ENCODE measurements around the gene ZCCHC24.
"Not testable (repeated sequence)": the region's sequence is repeated elsewhere in the genome, so short reads cannot be mapped to it uniquely, and the experiment has no call there.

The ZCCHC24 gene

DNA sequence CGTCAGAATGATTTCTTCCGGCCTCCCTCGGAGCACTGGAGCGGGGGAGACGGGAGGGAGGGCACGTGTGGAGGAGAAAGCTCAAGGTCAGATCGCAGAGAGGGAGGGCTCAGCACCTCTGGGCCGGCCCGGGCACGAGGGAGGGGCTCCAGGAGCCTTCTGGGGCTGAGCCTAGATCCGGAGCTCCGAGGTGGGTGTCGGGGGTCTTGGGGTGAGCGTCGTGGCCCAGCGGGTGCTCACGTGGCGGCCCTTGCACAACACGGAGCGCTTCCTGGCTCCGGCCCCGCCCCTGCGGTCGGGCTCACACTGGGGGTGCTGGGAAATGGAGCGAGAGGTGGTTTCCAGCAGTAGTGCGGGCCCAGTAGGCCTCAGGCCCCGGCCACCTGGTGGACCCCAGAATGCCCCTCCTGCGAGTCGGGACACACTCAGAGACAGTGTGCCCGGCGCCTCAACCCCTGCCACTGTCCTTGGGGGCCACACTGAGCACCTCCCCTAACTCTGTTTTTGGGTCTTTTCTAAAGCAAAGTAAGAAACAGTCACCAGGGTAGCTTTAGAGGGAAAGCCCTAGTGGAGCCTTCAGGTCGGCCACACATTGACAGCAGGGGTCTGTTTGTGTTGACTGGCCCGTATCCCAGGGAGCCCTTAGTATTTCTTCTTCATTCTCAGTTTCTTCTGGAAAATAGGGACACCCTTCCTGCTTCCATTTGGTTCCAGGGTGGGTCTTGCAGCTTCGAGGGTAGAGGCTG, 97.4 kb downstream of the ZCCHC24 start:
- DNase-seq (ENCODE audit: low read depth in 4 of 4, low spot score in 1 of 4) = peak; percentile 41 to 78 (median 52)

DNA sequence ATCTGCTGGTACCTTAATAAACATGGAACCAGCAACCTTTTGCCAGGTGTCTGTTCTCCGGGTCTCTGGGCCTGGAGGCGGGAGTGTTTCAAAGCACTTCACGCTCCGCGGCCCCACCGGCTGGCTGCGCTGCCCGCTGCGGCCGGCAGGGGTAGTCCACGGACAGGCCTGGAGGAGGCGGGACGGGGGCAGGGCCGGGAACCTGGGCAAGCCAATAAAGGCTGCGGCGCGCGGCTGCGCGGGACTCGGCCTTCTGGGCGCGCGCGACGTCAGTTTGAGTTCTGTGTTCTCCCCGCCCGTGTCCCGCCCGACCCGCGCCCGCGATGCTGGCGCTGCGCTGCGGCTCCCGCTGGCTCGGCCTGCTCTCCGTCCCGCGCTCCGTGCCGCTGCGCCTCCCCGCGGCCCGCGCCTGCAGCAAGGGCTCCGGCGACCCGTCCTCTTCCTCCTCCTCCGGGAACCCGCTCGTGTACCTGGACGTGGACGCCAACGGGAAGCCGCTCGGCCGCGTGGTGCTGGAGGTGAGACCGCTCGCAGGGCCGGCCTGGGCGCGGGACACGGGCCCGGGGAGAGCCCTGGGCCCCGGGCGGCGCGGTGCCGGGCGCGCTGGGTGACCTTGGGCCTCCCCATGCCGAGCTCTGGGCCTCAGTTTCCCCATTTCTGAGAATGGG, 98.1 kb downstream of the ZCCHC24 start, which contains the start of gene PPIF:
TSS of gene PPIF (plus strand) at position 244 of the 668 bp plus-strand sequence. CDS start at position 324, 80 bp downstream.
- DNase-seq (ENCODE audit: low read depth in 4 of 4, low spot score in 1 of 4) = peak; percentile 89 to 96 (median 90)

DNA sequence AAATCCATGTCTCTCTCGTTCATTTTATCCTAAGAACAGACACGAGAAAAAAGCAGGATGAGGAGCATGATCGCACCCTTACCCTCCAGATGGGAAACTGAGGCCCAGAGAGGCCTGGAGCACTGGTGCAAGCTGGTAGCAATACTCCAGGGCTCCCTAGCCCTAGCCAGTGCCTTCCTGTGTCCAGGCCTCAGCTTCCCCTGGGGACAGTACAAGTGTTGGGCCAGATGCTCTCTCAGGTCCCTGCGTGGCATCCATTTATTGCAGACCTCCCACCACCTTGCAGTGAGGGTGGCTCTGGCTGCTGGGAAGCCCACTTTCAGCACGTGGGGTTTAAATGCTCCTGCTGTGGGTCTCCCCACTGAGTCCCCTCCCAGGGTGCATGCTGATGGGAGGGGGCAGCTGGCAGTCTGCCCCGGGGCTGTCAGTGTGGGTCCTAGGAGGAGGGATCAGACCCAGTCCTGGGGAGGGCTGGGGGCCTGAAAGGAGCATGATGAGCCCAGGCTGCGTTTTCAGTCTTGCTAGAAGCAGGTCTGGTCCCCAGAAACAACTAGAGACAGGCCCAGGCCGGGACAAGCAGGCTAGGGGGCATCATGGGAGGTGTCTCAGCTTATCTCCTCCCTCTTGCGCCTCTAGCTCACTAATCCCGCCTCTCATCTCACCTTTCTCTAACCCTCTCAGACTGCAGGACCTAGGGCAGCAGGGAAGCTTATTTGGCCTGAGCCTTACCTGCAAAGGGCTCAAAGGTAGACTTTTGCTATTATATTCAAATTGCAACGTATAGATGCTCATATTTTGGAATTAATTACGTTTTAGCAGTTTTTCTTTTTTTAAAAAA, 98.8 kb downstream of the ZCCHC24 start:
- no peak for DNase-seq (ENCODE audit: low read depth in 4 of 4, low spot score in 1 of 4)

DNA sequence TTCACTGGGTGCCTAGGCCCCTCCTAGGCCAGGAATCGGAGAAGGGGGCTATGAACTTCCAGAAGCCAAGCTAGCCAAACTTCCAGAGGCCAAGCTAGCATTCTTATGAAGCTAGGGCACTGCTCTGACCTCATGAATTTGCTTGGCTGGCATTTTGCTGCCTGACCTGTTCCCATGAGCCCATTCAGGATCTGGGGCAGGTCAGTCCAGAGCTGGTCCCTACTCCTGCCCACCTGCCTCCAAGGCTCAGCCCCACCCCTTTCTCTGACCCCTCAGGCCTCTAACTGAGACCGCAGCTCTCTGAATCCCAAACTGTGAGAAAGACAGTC, 99.4 kb downstream of the ZCCHC24 start:
- no peak for DNase-seq (ENCODE audit: low read depth in 4 of 4, low spot score in 1 of 4)

DNA sequence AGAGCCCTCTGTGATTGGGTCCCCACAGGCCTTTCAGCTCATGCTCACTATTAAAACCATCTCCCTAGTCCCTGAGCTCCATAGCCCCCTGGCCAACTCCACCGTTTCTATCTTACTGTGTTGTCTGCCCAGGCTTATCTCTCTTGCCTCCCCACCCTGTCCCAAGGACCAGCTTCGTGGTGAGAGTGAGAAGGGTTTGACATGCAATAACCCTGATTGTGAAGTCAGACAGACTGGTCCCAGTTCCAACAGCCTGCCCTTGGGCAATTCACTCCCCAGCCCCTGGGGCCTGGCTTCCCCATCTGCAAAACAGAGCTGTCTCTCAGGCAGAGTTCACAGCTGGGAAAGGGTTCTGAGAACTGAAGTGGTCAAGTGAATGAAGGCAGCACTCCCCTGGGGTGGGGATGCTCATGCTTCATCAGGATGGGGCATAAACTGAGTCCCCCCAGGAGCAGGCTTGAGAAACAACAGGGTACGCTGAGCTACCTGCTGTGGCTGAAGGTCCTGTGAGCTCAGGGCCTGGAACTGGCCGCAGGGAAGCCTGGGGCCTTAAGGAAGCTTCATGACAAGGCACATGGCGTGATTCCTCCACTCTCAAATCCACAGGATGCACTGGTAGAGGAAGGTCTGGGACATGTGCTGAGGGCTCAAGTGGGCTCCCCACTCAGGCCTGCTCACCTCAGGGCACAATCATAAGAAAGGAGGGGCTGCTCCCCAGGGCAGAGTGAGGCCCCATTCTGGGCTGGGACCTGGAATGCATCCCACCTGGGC, 100.0 kb downstream of the ZCCHC24 start:
- no peak for DNase-seq (ENCODE audit: low read depth in 4 of 4, low spot score in 1 of 4)

DNA sequence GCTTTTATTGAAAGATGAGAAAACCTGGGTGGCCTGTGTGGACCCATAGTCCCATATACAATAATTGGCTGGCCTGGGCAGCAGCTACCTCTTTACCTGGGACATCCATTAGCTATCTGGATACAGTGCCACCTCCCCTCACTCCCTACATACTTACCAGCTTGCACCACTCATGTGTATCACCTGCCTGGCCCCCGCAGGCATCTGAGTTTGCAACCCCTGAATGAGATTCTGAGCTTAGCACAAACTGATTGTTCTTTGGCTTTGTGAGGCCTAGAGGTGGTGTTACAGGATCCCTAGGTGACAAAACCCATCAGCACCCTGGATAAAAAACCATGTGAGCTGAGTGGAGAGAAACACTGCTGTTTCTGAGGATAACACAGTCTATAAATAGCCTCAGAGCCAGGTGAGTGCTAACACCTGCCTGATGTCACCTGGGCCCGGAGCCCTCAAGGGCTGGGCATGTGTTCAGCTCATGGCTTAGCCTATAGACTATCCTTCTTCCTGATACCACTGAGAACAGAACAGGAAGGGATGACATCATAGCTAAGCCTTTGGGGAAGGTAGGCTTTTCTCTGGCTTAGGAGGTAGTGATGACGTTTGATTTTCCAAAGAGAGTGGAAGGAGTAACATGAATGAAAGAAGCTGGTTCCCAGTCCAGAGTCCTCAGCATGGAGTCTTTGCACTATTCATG, 100.8 kb downstream of the ZCCHC24 start:
- no peak for DNase-seq (ENCODE audit: low read depth in 4 of 4, low spot score in 1 of 4)

DNA sequence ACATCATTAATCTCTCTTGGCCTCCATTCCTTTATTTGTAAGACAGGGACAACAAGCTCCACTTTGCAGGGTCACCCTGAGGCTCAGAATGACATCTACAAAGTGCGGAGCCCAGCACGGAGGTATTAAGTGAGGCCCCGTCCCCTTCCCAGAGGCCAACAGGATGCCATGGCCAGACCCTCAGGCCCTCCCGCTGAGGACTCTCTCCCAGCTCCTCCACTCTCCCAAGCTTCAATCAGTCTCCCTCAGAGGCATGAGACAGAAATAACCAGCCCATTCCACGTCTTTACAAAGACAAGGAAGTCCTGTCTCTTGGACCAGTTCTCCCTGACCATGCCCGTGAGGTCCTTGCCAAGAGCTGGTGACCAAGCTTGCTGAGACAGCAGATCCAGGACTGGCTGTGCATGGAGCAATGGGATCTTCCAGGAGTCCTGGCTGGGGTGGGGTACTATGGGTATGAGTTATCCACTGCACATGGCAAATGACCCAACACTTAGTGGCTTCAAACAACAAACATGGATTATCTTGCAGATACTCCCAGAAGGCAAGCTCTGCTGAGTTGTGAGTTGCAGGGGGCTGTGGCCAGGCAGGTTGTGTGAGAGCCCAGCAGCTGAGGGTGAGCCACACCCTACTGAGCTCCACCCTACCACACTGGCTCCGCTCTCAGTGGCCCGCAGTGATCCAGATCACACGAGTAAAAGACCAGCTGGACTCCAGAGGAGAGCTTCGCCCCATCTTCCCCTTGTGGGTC, 102.4 kb downstream of the ZCCHC24 start:
- DNase-seq (ENCODE audit: low read depth in 4 of 4, low spot score in 1 of 4) = no peak

DNA sequence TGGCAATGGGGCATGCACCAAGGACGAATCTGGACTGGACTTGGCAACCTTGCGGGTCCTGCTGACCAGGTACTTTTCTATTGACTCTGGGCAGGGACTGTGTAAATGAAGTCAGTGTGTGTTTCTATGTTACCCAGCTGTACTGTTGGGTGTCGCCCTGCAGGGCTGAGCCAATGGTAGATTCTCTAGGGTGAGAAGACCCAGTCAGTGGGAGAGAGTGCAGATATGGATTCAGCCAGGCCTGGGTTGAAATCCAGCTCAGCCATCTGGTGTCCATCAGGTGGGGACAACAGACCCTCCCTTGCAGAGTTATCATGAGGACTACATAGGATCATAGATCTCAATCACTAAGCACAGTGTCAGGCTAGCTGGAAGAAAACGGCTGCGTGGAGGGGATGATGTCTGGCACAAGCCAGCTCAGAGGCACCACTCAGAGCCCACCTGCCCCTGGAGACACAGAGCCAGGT, 103.1 kb downstream of the ZCCHC24 start:
- DNase-seq (ENCODE audit: low read depth in 4 of 4, low spot score in 1 of 4) = no peak

DNA sequence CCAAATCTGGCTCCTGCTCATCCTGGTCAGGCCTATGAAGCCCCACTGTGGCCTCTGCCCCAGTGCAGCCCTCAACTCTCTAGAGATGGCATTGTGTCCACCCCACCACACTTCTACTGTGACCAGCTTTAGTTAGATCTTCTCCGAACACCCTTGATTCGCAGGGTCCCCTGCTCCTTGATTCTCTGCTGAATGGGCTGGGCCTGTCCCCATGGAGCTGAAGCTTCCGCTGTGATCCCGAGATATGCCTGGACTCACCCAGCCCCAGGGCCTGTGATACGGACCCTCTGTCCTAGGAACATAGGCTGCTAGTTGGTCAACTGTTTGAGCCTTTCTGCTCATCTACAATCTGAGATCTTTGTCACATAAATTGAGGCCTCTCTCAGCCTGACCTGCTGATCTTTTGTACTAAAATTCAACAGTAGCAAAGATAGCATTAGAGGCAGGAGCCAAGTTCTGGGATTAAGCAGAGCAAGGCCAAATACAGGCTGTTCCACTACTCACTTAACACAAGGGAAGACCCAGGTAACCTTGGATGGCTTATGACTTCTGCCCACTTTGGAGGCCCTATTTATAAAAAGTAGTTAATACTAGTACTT, 104.7 kb downstream of the ZCCHC24 start:
- DNase-seq (ENCODE audit: low read depth in 4 of 4, low spot score in 1 of 4) = no peak

DNA sequence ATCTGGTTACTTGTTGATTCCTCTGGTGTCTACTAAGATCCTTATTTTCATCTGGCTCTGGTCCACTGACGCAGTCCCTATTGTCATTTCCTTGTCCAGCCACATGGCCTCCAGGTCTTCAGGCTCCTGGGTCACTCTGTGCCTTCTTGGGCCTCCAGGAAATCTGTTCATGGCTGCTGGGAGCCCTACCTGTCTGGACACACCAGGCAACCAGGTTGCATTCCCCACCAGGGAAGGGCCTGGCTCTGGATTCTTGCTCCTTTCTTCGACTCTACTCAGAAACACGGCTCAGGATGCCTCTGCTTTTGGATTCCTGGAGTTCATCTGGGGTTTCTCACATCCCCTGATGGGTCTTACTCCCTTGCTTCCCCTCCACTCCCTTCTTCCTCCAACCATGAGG, 106.2 kb downstream of the ZCCHC24 start:
- DNase-seq (ENCODE audit: low read depth in 4 of 4, low spot score in 1 of 4) = no peak

DNA sequence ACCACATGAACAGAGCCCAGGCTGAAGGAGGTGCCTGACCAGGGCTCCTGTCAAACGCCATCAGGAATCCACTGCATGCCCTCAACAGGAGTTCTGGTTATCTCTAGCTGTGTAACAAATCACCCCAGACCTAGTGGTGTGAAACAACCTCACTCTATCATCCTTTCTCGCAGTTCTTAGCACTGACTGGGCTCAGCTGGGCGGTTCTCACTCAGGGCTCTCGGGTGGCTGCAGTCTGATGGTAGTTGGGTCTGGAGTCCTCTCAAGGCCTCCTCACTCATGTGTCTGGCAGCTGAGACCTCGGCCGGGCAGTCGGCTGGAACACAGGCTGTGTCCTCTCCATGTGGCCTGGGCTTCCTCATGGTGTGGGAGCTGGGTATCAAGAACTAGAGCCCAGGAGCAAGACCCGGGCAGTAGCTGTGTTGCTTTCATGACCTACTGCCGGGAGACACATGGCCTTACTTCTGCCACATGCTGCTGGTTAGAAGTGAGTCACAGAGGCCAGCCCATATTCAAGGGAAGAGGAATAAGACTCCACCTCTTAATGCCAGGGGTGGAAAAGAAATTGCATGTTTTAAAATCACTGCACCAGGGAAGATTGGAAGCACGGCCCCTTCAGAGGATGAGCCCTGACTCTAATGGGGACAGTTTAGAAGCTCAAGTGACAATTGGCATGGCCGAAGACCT, 107.5 kb downstream of the ZCCHC24 start:
- DNase-seq (ENCODE audit: low read depth in 4 of 4, low spot score in 1 of 4) = not testable (repeated sequence)

DNA sequence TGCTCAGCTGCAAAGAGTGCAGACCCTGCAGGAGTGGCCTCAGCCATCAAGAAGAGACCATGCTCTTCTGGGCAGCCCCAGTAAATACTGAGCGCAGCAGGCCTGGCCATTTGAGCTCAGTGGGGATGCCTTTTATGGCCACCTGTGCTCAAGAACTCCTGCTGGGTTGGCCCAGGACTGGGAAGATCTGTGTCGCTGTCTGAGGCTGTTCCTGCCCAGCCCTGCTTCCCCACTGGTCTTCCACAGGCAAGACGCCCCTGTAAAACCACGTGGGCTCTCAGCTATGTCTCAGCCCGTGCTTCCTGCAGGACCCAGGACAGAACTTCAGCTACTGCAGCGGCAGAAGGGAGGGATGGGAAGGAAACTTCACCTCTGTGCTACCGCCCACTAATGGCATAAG, 108.7 kb downstream of the ZCCHC24 start:
- DNase-seq (ENCODE audit: low read depth in 4 of 4, low spot score in 1 of 4) = no peak

DNA sequence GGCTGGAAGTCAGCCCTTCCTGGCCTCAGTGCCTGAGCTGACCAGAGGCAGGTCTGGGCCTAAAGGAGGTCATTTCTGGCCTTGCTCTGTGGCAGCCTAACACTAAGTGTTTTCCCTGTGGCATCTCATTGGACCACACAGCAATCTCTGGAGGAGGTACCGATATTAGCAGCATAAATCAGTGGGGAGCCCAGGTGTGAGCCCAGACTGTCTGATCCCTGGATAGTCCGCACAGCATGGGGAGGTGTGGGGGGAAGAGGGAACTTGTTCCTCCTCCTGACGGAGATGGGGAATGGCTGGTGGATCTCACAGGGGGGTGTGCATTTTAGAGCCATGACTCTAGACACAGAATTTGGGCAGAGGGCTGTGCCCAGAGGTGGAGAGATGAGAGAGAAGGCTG, 109.1 kb downstream of the ZCCHC24 start:
- DNase-seq (ENCODE audit: low read depth in 4 of 4, low spot score in 1 of 4) = no peak

DNA sequence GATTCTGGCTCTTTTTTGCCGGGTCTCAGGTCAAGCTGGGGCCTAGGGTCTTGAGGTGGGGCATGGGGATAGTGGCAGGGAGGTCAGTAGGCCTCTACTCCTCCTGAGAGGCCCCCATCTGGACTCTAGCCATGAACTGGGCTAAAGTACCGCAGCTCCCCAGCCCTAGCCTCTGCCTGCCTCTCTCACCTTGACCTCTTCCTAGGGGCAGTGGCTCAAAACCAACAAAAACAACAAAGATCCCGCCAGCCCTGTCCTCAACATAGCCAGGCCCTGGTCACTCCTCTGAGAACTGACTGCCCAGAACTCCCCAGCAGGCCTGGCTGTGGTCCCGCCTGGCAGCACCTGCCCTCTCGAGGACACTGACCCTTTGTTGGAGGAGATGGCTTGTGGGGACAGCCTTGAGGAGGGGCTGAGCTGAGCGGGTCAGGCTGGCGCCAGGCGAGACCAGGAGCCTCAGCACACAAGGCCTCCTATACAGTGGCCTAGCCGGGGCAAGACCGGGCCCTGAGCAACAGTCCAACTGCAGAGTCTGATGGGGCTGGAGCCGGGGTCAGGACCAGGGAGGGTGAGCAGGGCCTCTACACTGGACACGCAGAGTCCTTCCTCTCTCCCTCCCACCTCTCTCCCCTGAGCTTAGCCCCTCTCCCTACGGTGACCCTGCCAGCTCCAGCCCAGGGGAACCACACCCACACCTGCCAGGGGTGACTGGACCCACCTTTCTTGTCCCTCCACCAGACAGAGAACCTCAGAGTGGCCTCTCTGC, 109.8 kb downstream of the ZCCHC24 start:
- no peak for DNase-seq (ENCODE audit: low read depth in 4 of 4, low spot score in 1 of 4)

DNA sequence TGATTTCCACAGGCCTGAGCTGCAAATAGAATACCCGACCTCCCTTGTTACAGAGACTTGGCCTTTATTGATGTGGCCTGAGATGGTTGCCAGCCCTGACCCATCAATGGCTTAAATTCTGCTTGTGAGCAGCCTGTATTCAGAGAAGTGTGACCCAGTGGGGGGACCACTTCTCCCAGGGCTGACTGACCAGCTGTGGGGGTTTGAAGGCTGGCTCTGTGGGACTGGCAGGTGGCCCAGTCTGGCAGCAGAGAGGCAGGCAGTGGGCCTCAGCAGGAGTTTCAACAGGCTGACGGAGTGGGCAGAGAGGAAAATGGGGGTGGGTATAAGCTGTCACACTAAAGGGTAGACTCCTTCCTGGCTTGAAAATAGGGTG, 110.3 kb downstream of the ZCCHC24 start:
- no peak for DNase-seq (ENCODE audit: low read depth in 4 of 4, low spot score in 1 of 4)

DNA sequence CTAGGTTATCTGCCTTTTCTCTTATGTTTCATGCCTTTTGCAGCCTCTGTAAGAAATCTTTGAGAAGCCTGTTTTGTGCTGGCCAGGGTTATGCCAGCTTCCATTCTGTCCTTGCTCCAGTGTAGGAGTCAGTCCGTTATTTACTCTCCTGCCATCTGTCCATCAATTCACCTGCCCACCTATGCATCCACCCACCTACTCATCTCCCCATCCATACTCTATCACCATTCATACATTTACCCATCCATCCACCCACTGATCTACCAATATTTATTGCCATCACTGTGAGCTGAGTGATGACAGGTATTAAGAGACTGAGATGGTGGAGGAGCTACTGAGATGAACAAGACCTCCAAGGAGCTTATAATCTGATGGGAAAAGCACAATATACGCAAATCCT, 110.9 kb downstream of the ZCCHC24 start:
- no peak for DNase-seq (ENCODE audit: low read depth in 4 of 4, low spot score in 1 of 4)

DNA sequence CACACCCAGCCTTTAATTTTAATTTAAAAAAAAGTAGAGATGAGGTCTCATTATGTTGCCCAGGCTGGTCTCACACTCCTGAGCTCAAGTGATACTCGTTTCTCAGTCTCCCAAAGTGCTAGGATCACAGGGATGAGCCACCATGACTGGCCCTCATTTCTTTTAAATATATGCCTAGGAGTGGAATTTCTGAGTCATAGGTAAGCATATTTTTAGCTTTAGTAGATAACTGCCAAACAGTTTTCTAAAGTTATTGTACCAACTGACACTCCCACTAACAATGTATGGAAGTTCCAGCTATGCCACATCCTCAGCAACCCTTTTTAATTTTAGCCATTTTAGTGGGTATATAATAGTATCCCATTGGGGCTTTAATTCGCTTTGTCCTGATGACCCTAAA, 111.9 kb downstream of the ZCCHC24 start:
- DNase-seq (ENCODE audit: low read depth in 4 of 4, low spot score in 1 of 4) = no peak
